ENCODE results near the gene ACAA2. TPM values are rescaled to one million over a fixed set of nuclear protein-coding genes. Genes with fewer than 3 reads are reported as not detected.

ACAA2 gene
- total RNA-seq, 1 donor from 2014 or later: 50.6 TPM

DNA sequence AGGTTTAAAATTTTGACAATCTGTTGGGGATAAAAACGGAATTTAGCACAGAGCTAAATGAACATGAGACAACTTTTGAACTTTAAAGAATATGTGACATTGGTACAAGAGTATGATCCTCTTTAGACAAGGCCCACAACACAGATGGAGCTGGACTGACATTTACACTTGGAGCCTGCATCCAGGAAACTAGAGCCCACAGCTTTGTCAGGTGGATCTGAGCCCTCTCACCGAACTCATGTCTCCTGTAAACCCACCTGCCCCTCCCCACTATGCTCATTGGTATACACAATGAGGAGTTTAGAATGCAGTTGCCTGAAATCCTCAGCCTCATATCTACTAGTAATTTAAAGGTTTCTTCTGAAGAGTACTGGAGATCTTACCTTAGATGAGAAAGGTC, 22.1 kb upstream of the ACAA2 start:
- no peak overlapping the region for H3K27ac ChIP-seq
- no peaks in the 10 kb centered on the region for H3K9me3 ChIP-seq
- intact Hi-C loops (cut with DNase I): no loop called here
- TF ChIP-seq POLR2AphosphoS5 (IDR thresholded peaks at IDR 0.05; ENCODE audit: insufficient read depth in 1 of 2, low read depth in 1 of 2): no peak
- TF ChIP-seq, protein P1, sequence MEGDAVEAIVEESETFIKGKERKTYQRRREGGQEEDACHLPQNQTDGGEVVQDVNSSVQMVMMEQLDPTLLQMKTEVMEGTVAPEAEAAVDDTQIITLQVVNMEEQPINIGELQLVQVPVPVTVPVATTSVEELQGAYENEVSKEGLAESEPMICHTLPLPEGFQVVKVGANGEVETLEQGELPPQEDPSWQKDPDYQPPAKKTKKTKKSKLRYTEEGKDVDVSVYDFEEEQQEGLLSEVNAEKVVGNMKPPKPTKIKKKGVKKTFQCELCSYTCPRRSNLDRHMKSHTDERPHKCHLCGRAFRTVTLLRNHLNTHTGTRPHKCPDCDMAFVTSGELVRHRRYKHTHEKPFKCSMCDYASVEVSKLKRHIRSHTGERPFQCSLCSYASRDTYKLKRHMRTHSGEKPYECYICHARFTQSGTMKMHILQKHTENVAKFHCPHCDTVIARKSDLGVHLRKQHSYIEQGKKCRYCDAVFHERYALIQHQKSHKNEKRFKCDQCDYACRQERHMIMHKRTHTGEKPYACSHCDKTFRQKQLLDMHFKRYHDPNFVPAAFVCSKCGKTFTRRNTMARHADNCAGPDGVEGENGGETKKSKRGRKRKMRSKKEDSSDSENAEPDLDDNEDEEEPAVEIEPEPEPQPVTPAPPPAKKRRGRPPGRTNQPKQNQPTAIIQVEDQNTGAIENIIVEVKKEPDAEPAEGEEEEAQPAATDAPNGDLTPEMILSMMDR (IDR thresholded peaks at IDR 0.05): no peak
- TF ChIP-seq POLR2A (IDR thresholded peaks at IDR 0.05): no peak
- peaks cover 0 to 5% of the 10 kb centered on the region in 2 donors for H3K36me3 ChIP-seq
- DNase-seq (ENCODE audit: extremely low spot score in 2 of 2): no peak
- H3K4me3 ChIP-seq: no peak overlapping the region
- no peaks in the 10 kb centered on the region for H3K4me1 ChIP-seq
- no peaks in the 10 kb centered on the region for H3K27me3 ChIP-seq

DNA sequence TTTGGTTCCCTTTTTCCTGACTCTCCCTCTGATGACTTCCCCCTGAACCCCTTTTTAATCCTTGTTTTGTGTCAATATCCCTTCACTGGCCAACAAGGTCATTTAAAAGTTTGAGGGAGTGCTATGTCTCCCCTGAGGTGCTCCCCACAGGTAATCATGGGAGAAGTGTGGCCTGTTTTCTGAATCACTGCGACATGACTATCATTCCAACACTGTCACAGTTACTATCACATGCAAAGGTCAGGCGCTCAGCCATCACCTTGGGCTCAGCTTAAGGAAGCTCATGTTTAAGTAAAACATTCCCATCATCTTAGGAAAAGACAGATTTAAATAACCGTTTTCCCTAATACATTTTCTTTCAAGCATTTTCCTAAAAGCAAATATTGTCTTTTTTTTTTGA, 20.9 kb upstream of the ACAA2 start:
- Histone ChIP-seq H3K9me3 (no peaks in the 10 kb centered on the region), H3K4me3 (no peak overlapping the region), H3K36me3 (peaks cover 0 to 5% of the 10 kb centered on the region in 2 donors), H3K27ac (no peak overlapping the region), H3K27me3 (no peaks in the 10 kb centered on the region), H3K4me1 (no peaks in the 10 kb centered on the region)
- no peak for DNase-seq (ENCODE audit: extremely low spot score in 2 of 2)
- TF ChIP-seq POLR2A (IDR thresholded peaks at IDR 0.05) (no peak), POLR2AphosphoS5 (IDR thresholded peaks at IDR 0.05; ENCODE audit: insufficient read depth in 1 of 2, low read depth in 1 of 2) (no peak)
- TF ChIP-seq, protein P1 (IDR thresholded peaks at IDR 0.05): no peak
- intact Hi-C loops (cut with DNase I): no loop called here

DNA sequence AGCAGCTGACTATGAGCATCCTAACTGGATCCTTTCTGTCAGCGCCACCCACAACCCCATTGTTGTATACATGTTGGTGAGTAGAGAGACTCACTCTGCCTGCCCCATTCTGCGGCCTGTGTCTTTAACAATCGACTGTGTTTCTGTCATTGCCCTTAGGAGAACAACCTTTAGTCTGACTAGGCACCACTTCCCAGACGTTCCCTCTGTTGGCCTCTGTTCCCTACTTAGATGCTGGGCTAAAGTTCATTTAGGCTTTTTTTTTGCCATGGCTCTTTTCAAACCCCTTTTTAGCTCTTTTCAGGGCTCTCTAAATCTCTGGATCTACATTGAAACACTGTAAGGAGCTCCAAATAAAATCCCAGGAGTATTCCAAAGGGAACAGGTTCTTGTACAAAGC, 20.5 kb upstream of the ACAA2 start:
- peaks cover 0 to 5% of the 10 kb centered on the region in 2 donors for H3K36me3 ChIP-seq
- DNase-seq (ENCODE audit: extremely low spot score in 2 of 2): no peak
- TF ChIP-seq, protein P1 (IDR thresholded peaks at IDR 0.05): no peak
- TF ChIP-seq POLR2AphosphoS5 (IDR thresholded peaks at IDR 0.05; ENCODE audit: insufficient read depth in 1 of 2, low read depth in 1 of 2) (no peak), POLR2A (IDR thresholded peaks at IDR 0.05) (no peak)
- H3K4me3 ChIP-seq: no peak overlapping the region
- H3K27ac ChIP-seq: no peak overlapping the region
- no peaks in the 10 kb centered on the region for H3K4me1 ChIP-seq
- H3K27me3 ChIP-seq: no peaks in the 10 kb centered on the region
- H3K9me3 ChIP-seq: no peaks in the 10 kb centered on the region
- intact Hi-C loops (cut with DNase I): no loop called here

DNA sequence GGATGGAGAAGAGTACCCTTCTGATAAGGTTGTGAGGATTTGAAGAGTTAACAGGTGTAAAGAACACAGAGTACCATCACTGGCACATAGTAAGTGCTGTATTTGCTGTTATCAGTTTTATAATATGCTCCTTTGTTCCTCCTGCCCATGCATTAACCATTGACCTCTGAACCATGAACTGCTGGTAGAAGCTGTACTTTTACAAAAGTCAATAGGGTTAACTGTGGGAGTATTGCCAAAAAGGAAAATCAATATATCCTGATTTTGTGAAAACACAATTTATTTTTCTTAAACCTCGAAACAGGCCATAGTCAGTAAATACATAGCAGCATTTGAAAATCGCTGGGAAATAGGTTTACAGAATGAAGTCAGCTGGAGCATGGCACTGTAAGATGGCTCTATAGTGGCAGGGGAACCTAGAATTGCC, 18.9 kb upstream of the ACAA2 start:
- Histone ChIP-seq H3K27ac (no peak overlapping the region), H3K4me1 (no peaks in the 10 kb centered on the region), H3K4me3 (no peak overlapping the region), H3K9me3 (peaks cover 2% of the 10 kb centered on the region), H3K27me3 (no peaks in the 10 kb centered on the region), H3K36me3 (peaks cover 0 to 5% of the 10 kb centered on the region in 2 donors)
- no peak for DNase-seq (ENCODE audit: extremely low spot score in 2 of 2)
- intact Hi-C loops (cut with DNase I): no loop called here
- TF ChIP-seq, protein P1 (IDR thresholded peaks at IDR 0.05): no peak
- no peak for TF ChIP-seq POLR2A (IDR thresholded peaks at IDR 0.05)

DNA sequence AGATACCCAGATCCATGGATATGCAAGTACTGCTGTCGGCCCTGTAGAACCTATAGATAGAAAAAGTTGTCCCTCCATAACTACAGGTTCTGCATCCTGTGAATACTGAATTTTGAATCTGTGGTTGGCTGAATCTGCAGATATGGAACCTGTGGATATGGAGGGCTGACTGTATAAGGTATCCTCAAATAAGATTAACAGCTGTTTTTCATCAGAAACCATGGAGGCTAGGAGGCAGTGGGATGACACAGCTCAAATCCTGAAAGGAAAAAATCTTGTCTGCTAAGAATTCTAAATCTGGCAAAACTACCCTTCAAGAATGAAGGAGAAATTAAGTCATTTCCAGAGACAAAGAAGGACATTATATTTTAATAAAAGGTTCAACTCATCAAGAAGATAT, 14.7 kb upstream of the ACAA2 start:
- intact Hi-C loops (cut with DNase I): no loop called here
- Histone ChIP-seq H3K4me3 (no peak overlapping the region), H3K27ac (no peak overlapping the region), H3K4me1 (no peaks in the 10 kb centered on the region), H3K9me3 (peaks cover 4% of the 10 kb centered on the region), H3K27me3 (no peaks in the 10 kb centered on the region), H3K36me3 (no peaks in the 10 kb centered on the region)
- TF ChIP-seq POLR2A (IDR thresholded peaks at IDR 0.05) (no peak), POLR2AphosphoS5 (IDR thresholded peaks at IDR 0.05; ENCODE audit: insufficient read depth in 1 of 2, low read depth in 1 of 2) (no peak)
- TF ChIP-seq, protein P1 (IDR thresholded peaks at IDR 0.05): no peak
- DNase-seq (ENCODE audit: extremely low spot score in 2 of 2): no peak
